ENCODE results near the gene ATXN1. TPM values are rescaled to one million over a fixed set of nuclear protein-coding genes. Genes with fewer than 3 reads are reported as not detected.

ATXN1 gene
- total and polyA plus RNA-seq, 2 of the 13 experiments (the other 11 are each of a cell fraction or from before 2014, with no cell fraction given) = 20.7 to 39.5 TPM

- TF ChIP-seq TEAD3 (CRISPR knock-in tag; optimal IDR thresholded peaks at IDR 0.05; ENCODE audit: borderline replicate concordance) (peak; percentile 36), MXD4 (CRISPR knock-in tag; IDR thresholded peaks at IDR 0.05) (no peak), RXRA (CRISPR knock-in tag; IDR thresholded peaks at IDR 0.05) (no peak), ZMYM3 (CRISPR knock-in tag; IDR thresholded peaks at IDR 0.05) (peak; percentile 73), ASH2L (IDR thresholded peaks at IDR 0.05; ENCODE audit: insufficient read length, low read depth, low read length) (peak; percentile 85), POLR2A (IDR thresholded peaks at IDR 0.05; ENCODE audit: insufficient read depth in 1 of 2, low read depth in 2 of 2, low read length in 2 of 2) (peak; percentile 2 to 21; a peak in 1 of 4 replicates), ZNF691 (CRISPR knock-in tag; IDR thresholded peaks at IDR 0.05; ENCODE audit: borderline replicate concordance, low read depth) (peak; percentile 23; the same call in 1 of the 2 replicates), EP300 (IDR thresholded peaks at IDR 0.05; ENCODE audit: low read depth in 2 of 2, low read length in 2 of 2) (peak in 1 of 2 experiments; percentile 88; a peak in 2 of 4 replicates), EP300 (CRISPR knock-in tag; IDR thresholded peaks at IDR 0.05; ENCODE audit: borderline replicate concordance) (no peak; the same call in 1 of the 2 replicates), TFAP4 (IDR thresholded peaks at IDR 0.05; ENCODE audit: borderline replicate concordance, low read depth) (peak; percentile 36; the same call in 1 of the 2 replicates), ARNTL (CRISPR knock-in tag; IDR thresholded peaks at IDR 0.05) (peak; percentile 58), KDM5A (IDR thresholded peaks at IDR 0.05; ENCODE audit: borderline replicate concordance, low read length) (peak; percentile 26; the same call in 1 of the 2 replicates), TARDBP (CRISPR knock-in tag; IDR thresholded peaks at IDR 0.05) (peak; percentile 15; the same call in 1 of the 2 replicates), ELF3 (CRISPR knock-in tag; IDR thresholded peaks at IDR 0.05) (0 out of 2 replicates have a peak, but pooled peaks have one; percentile 4), ZBTB43 (CRISPR knock-in tag; conservative IDR thresholded peaks at IDR 0.05) (peak; percentile 76), XRCC5 (optimal IDR thresholded peaks at IDR 0.05; ENCODE audit: low read length) (peak; percentile 57), CHCHD3 (CRISPR knock-in tag; IDR thresholded peaks at IDR 0.05) (no peak), TP53 (CRISPR knock-in tag; conservative IDR thresholded peaks at IDR 0.05) (no peak), CREM (IDR thresholded peaks at IDR 0.05) (peak; percentile 79), CREM (CRISPR knock-in tag; IDR thresholded peaks at IDR 0.05) (no peak)
- TF ChIP-seq, protein P1, sequence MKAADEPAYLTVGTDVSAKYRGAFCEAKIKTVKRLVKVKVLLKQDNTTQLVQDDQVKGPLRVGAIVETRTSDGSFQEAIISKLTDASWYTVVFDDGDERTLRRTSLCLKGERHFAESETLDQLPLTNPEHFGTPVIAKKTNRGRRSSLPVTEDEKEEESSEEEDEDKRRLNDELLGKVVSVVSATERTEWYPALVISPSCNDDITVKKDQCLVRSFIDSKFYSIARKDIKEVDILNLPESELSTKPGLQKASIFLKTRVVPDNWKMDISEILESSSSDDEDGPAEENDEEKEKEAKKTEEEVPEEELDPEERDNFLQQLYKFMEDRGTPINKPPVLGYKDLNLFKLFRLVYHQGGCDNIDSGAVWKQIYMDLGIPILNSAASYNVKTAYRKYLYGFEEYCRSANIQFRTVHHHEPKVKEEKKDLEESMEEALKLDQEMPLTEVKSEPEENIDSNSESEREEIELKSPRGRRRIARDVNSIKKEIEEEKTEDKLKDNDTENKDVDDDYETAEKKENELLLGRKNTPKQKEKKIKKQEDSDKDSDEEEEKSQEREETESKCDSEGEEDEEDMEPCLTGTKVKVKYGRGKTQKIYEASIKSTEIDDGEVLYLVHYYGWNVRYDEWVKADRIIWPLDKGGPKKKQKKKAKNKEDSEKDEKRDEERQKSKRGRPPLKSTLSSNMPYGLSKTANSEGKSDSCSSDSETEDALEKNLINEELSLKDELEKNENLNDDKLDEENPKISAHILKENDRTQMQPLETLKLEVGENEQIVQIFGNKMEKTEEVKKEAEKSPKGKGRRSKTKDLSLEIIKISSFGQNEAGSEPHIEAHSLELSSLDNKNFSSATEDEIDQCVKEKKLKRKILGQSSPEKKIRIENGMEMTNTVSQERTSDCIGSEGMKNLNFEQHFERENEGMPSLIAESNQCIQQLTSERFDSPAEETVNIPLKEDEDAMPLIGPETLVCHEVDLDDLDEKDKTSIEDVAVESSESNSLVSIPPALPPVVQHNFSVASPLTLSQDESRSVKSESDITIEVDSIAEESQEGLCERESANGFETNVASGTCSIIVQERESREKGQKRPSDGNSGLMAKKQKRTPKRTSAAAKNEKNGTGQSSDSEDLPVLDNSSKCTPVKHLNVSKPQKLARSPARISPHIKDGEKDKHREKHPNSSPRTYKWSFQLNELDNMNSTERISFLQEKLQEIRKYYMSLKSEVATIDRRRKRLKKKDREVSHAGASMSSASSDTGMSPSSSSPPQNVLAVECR (CRISPR knock-in tag; IDR thresholded peaks at IDR 0.05; ENCODE audit: borderline replicate concordance) = peak; percentile 28; the same call in 1 of the 2 replicates
- TF ChIP-seq, protein P2, sequence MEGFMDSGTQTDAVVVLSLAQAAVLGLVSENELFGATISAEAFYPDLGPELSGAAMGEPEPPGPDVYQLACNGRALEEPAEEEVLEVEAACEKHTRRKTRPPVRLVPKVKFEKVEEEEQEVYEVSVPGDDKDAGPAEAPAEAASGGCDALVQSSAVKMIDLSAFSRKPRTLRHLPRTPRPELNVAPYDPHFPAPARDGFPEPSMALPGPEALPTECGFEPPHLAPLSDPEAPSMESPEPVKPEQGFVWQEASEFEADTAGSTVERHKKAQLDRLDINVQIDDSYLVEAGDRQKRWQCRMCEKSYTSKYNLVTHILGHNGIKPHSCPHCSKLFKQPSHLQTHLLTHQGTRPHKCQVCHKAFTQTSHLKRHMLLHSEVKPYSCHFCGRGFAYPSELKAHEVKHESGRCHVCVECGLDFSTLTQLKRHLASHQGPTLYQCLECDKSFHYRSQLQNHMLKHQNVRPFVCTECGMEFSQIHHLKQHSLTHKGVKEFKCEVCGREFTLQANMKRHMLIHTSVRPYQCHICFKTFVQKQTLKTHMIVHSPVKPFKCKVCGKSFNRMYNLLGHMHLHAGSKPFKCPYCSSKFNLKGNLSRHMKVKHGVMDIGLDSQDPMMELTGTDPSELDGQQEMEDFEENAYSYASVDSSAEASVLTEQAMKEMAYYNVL (CRISPR knock-in tag; IDR thresholded peaks at IDR 0.05; ENCODE audit: borderline replicate concordance) = peak; percentile 65; the same call in 1 of the 2 replicates
Measured at GRCh38 chr6:16729183-16729691, 32.0 kb downstream of the ATXN1 start (continued).
